HEK293 (cell line): Measurements from ENCODE around the gene CBX7.

Experiments
- CTCF ChIP-seq: fragments of 450-650 bp; formaldehyde crosslinking; IDR thresholded peaks from 2 replicates; pipeline ENCODE4 v1.5.1; 2016; ENCODE audit warnings: missing biosample characterization, missing genetic modification characterization
- KLF16 ChIP-seq: fragments of 450-650 bp; formaldehyde crosslinking; IDR thresholded peaks from 2 replicates; pipeline ENCODE4 v1.5.1; 2017; ENCODE audit warnings: missing biosample characterization, missing genetic modification characterization
- SETDB1 ChIP-seq: IDR thresholded peaks from one replicate; pipeline ENCODE4 v1.6.1; 2017; ENCODE audit warnings: mild to moderate bottlenecking, low read length, moderate library complexity, mixed read lengths; ENCODE audit not compliant: insufficient read length
- SP7 ChIP-seq: fragments of 450-650 bp; formaldehyde crosslinking; IDR thresholded peaks from 2 replicates; pipeline ENCODE4 v1.5.1; 2016; ENCODE audit warnings: missing biosample characterization, missing genetic modification characterization
- ZNF530 ChIP-seq: fragments of 450-650 bp; formaldehyde crosslinking; IDR thresholded peaks from 2 replicates; pipeline ENCODE4 v1.5.1; 2016; ENCODE audit warnings: low read depth, missing biosample characterization, missing genetic modification characterization
- ZNF561 ChIP-seq: fragments of 450-650 bp; IDR thresholded peaks from 2 replicates; pipeline ENCODE4 v1.5.1; 2018; ENCODE audit warnings: missing biosample characterization, missing genetic modification characterization, borderline replicate concordance
- TF ChIP-seq, protein P1 (sequence below): fragments of 450-650 bp; formaldehyde crosslinking; IDR thresholded peaks from 2 replicates; pipeline ENCODE4 v1.5.1; 2016; ENCODE audit warnings: missing biosample characterization, missing genetic modification characterization
- TF ChIP-seq, protein P2 (sequence below): fragments of 450-650 bp; formaldehyde crosslinking; IDR thresholded peaks from 2 replicates; pipeline ENCODE4 v1.5.1; 2016; ENCODE audit warnings: missing biosample characterization, missing genetic modification characterization, borderline replicate concordance

DNA sequence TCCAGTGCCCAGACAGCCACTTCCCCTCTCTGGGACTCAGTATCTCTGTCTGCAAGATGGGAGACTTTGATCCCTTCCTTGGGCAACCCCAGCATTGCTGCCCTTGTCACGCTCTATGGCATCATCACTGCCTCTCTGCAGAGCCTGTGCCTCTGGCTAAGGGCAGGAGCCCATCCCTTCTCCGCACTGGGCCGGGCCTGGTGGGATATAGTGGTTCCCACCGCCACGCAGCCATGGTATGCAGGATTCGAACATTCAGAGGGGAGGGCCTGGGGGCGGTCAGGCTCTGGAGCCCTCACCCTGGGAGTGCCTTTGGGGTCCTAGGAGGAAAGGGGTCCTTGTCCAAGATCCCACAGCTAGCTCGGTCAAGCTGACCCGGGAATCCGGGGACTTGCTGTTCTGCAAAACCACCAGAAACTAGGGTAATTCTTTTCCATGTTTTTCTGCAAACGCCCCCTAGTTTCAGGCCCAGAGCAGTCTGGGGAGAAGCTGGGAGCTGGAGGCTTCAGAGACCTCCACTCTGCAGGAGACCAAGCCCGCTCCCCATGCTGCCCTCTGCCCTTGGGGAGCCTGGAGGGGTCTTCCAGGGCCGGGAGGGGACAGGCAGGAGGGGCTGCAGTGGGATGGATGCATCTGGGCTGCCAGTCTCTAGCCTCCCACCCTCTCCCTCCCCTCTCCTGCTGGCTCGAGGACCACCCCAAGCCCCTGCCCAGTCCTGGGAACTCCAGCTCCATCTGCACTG is 24.4 kb upstream of the CBX7 start:
- no peak for TF ChIP-seq KLF16 (tag by site-specific recombination)
- TF ChIP-seq, protein P1, sequence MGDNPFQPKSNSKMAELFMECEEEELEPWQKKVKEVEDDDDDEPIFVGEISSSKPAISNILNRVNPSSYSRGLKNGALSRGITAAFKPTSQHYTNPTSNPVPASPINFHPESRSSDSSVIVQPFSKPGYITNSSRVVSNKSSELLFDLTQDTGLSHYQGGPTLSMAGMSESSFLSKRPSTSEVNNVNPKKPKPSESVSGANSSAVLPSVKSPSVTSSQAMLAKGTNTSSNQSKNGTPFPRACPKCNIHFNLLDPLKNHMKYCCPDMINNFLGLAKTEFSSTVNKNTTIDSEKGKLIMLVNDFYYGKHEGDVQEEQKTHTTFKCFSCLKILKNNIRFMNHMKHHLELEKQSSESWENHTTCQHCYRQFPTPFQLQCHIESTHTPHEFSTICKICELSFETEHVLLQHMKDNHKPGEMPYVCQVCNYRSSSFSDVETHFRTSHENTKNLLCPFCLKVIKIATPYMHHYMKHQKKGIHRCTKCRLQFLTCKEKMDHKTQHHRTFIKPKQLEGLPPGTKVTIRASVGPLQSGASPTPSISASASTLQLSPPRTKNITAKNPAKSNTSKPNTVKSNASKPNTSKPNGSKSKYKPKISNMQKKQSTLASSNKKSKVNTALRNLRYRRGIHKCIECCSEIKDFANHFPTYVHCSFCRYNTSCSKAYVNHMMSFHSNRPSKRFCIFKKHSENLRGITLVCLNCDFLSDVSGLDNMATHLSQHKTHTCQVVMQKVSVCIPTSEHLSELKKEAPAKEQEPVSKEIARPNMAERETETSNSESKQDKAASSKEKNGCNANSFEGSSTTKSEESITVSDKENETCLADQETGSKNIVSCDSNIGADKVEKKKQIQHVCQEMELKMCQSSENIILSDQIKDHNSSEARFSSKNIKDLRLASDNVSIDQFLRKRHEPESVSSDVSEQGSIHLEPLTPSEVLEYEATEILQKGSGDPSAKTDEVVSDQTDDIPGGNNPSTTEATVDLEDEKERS (tag by site-specific recombination), result no peak
- no peak for TF ChIP-seq CTCF
- no peak for TF ChIP-seq SP7
- no peak for TF ChIP-seq ZNF530 (tag by site-specific recombination)
- TF ChIP-seq, protein P2, sequence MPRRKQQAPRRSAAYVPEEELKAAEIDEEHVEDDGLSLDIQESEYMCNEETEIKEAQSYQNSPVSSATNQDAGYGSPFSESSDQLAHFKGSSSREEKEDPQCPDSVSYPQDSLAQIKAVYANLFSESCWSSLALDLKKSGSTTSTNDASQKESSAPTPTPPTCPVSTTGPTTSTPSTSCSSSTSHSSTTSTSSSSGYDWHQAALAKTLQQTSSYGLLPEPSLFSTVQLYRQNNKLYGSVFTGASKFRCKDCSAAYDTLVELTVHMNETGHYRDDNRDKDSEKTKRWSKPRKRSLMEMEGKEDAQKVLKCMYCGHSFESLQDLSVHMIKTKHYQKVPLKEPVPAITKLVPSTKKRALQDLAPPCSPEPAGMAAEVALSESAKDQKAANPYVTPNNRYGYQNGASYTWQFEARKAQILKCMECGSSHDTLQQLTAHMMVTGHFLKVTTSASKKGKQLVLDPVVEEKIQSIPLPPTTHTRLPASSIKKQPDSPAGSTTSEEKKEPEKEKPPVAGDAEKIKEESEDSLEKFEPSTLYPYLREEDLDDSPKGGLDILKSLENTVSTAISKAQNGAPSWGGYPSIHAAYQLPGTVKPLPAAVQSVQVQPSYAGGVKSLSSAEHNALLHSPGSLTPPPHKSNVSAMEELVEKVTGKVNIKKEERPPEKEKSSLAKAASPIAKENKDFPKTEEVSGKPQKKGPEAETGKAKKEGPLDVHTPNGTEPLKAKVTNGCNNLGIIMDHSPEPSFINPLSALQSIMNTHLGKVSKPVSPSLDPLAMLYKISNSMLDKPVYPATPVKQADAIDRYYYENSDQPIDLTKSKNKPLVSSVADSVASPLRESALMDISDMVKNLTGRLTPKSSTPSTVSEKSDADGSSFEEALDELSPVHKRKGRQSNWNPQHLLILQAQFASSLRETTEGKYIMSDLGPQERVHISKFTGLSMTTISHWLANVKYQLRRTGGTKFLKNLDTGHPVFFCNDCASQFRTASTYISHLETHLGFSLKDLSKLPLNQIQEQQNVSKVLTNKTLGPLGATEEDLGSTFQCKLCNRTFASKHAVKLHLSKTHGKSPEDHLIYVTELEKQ (tag by site-specific recombination), result no peak
- no peak for TF ChIP-seq SETDB1
- no peak for TF ChIP-seq ZNF561 (tag by site-specific recombination)
